ENCODE results near the gene ABCB7. TPM values are rescaled to one million over a fixed set of nuclear protein-coding genes. Genes with fewer than 3 reads are reported as not detected.
"Not testable (repeated sequence)": the region's sequence is repeated elsewhere in the genome, so short reads cannot be mapped to it uniquely, and the experiment has no call there.

Gene ABCB7
- total and polyA plus RNA-seq, 12 donors, result 14.9 to 49.2 (median 38.5) TPM

GRCh38 chrX:75067931-75068330, 88.2 kb downstream of the ABCB7 start:
- Histone ChIP-seq H3K4me1 (no peaks in the 10 kb centered on the region), H3K36me3 (peaks cover 0 to 54% (median 0%) of the 10 kb centered on the region in 9 donors), H3K27me3 (peaks cover 0 to 19% (median 0%) of the 10 kb centered on the region in 7 donors), H3K9me3 (no peaks in the 10 kb centered on the region), H3K27ac (no peak overlapping the region), H3K4me3 (no peak overlapping the region)
- TF ChIP-seq, protein P1, sequence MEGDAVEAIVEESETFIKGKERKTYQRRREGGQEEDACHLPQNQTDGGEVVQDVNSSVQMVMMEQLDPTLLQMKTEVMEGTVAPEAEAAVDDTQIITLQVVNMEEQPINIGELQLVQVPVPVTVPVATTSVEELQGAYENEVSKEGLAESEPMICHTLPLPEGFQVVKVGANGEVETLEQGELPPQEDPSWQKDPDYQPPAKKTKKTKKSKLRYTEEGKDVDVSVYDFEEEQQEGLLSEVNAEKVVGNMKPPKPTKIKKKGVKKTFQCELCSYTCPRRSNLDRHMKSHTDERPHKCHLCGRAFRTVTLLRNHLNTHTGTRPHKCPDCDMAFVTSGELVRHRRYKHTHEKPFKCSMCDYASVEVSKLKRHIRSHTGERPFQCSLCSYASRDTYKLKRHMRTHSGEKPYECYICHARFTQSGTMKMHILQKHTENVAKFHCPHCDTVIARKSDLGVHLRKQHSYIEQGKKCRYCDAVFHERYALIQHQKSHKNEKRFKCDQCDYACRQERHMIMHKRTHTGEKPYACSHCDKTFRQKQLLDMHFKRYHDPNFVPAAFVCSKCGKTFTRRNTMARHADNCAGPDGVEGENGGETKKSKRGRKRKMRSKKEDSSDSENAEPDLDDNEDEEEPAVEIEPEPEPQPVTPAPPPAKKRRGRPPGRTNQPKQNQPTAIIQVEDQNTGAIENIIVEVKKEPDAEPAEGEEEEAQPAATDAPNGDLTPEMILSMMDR (IDR thresholded peaks at IDR 0.05), result no peak
- intact Hi-C loops (cut with DNase I), result no loop called here
- DNase-seq (no peak), ATAC-seq (no peak)
- 94 to 98% methylated on average over 2 of the region's 2 CpGs for WGBS, 2 donors

DNA sequence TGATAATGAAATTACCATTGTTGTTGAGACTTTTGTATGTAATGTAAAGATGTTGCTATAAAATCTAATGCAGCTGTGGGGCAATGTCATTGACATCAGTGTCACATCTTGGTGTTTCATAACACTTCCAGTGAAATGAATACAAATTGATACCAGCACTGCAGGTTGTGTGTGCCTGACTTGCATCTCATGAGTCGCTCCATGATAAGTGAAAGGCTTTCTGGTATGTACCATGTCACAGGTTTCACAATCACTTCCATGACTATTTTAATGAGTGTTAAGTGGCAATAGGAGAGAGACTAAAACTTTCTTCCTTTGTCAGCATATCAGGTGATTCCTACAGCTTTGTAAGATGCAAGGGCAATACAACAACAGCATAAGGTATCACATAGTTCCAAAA, 94.4 kb downstream of the ABCB7 start:
- no peak for DNase-seq
- no peak for ATAC-seq
- H3K27ac ChIP-seq, result no peak overlapping the region

GRCh38 chrX:75051047-75051446, 105.0 kb downstream of the ABCB7 start:
- H3K4me3 ChIP-seq, result no peak overlapping the region
- no peak overlapping the region for H3K27ac ChIP-seq
- H3K4me1 ChIP-seq, result no peaks in the 10 kb centered on the region
- TF ChIP-seq, protein P1 (IDR thresholded peaks at IDR 0.05), result no peak
- H3K9me3 ChIP-seq, result no peaks in the 10 kb centered on the region
- peaks cover 0 to 27% (median 0%) of the 10 kb centered on the region in 9 donors for H3K36me3 ChIP-seq
- ATAC-seq, result no peak
- 96 to 97% methylated on average over 1 of the region's 1 CpG for WGBS, 2 donors
- intact Hi-C loops (cut with DNase I), result no loop called here
- no peaks in the 10 kb centered on the region for H3K27me3 ChIP-seq
- no peak for DNase-seq

More for the DNA sequence above, 94.4 kb downstream of the ABCB7 start:
- H3K4me3 ChIP-seq, result no peak overlapping the region
- intact Hi-C loops (cut with DNase I), result no loop called here
- WGBS, 2 donors, result 59 to 66% methylated on average over 1 of the region's 1 CpG
- TF ChIP-seq, protein P1 (IDR thresholded peaks at IDR 0.05), result no peak
- peaks cover 0 to 22% (median 0%) of the 10 kb centered on the region in 7 donors for H3K27me3 ChIP-seq
- no peaks in the 10 kb centered on the region for H3K4me1 ChIP-seq
- peaks cover 0 to 64% (median 0%) of the 10 kb centered on the region in 9 donors for H3K36me3 ChIP-seq
- no peaks in the 10 kb centered on the region for H3K9me3 ChIP-seq

- Histone ChIP-seq H3K9me3 (peaks cover 0 to 34% (median 4%) of the 10 kb centered on the region in 11 donors), H3K27ac (no peak overlapping the region), H3K4me3 (no peak overlapping the region), H3K36me3 (peaks cover 0 to 5% (median 0%) of the 10 kb centered on the region in 9 donors), H3K4me1 (no peaks in the 10 kb centered on the region), H3K27me3 (peaks cover 0 to 4% (median 0%) of the 10 kb centered on the region in 7 donors)
- TF ChIP-seq, protein P1 (IDR thresholded peaks at IDR 0.05), result no peak
- DNase-seq, result no peak
- no peak for ATAC-seq
- intact Hi-C loops (cut with DNase I), result no loop called here
These were observed 110.7 kb downstream of the ABCB7 start for GRCh38 chrX:75045369-75045768.

- intact Hi-C loops (cut with DNase I); ATAC-seq: not testable (repeated sequence)
These were observed 111.9 kb downstream of the ABCB7 start for GRCh38 chrX:75044142-75044541.

More at GRCh38 chrX:75044142-75044541, 111.9 kb downstream of the ABCB7 start:
- not testable (repeated sequence) for H3K27me3 ChIP-seq, H3K4me3 ChIP-seq, H3K36me3 ChIP-seq, H3K4me1 ChIP-seq, H3K27ac ChIP-seq, DNase-seq
- WGBS, 2 donors, result 89 to 100% methylated on average over 2 of the region's 4 CpGs
- H3K9me3 ChIP-seq, result peaks cover 0 to 34% (median 4%) of the 10 kb centered on the region in 11 donors

Data from heart right ventricle (tissue), 16 donors.